A549 (cell line): ENCODE data around the gene WDR20. TPM values are rescaled to one million over a fixed set of nuclear protein-coding genes. Genes with fewer than 3 reads are reported as not detected.

Source experiments
- ATAC-seq, 2 experiments: fragments of 200-7000 bp in 1 of 2; fragments of >200 bp in 1 of 2; cut with Nextera tagmentation in 1 of 2; cut with Tn5 transposase in 1 of 2; 3 replicates each; pipeline versions ENCODE4 v1.8.0 to v1.9.1; 2018 to 2020; ENCODE audit warnings: mild to moderate bottlenecking in 1 of 2, moderate library complexity in 1 of 2
- CTCF ChIA-PET: fragments of 300-600 bp; sonication (Branson Sonifier 250); formaldehyde crosslinking; extraction: SDS; loops from one replicate; lab custom pipeline; 2021; ENCODE audit warnings: antibody characterized with exemption, inconsistent platforms; lab: Yijun Ruan, JAX
- POLR2A ChIA-PET: fragments of 350-600 bp; formaldehyde crosslinking; extraction: SDS; loops from one replicate; lab custom pipeline; 2021; ENCODE audit warnings: antibody characterized with exemption, inconsistent platforms; lab: Yijun Ruan, JAX
- DNase-seq, 2 experiments: peaks; one replicate each; pipeline versions ENCODE4 v3.0.0 to v3.0.0-alpha.2; 2011 to 2016; ENCODE audit warnings: low read depth in 1 of 2, low spot score in 1 of 2
- FAIRE-seq: peaks from 2 replicates; lab custom pipeline; 2011; peaks lifted over from hg19 to GRCh38; lab: Jason Lieb, UNC
- H3K27ac ChIP-seq, 2 experiments: fragments of >200 bp; sonication (Bioruptor Twin); formaldehyde crosslinking; 3 replicates each; pipeline ENCODE4 v1.5.1; 2016 to 2017
- H3K4me1 ChIP-seq: fragments of >200 bp; sonication (Bioruptor Twin); formaldehyde crosslinking; 3 replicates; pipeline ENCODE4 v1.6.1; 2016
- H3K4me2 ChIP-seq: fragments of >200 bp; sonication (Bioruptor Twin); formaldehyde crosslinking; 3 replicates; pipeline ENCODE4 v1.6.1; 2016
- H3K4me3 ChIP-seq: fragments of >200 bp; sonication (Bioruptor Twin); formaldehyde crosslinking; 3 replicates; pipeline ENCODE4 v1.5.1; 2016
- H3K9me3 ChIP-seq: fragments of >200 bp; sonication (Bioruptor Twin); formaldehyde crosslinking; 3 replicates; pipeline ENCODE4 v1.6.1; 2016
- CBX8 ChIP-seq: fragments of 200-600 bp; sonication (generic); IDR thresholded peaks from 2 replicates; pipeline ENCODE4 v1.6.1; 2016
- CHD4 ChIP-seq: fragments of 200-600 bp; sonication (generic); IDR thresholded peaks from 2 replicates; pipeline ENCODE4 v1.6.1; 2016; ENCODE audit warnings: antibody characterized with exemption, mild to moderate bottlenecking, borderline replicate concordance
- CTCF ChIP-seq: fragments of >200 bp; sonication (Bioruptor Twin); formaldehyde crosslinking; IDR thresholded peaks from 3 replicates; pipeline ENCODE4 v1.5.1; 2016
- ELK1 ChIP-seq: fragments of 150-350 bp; IDR thresholded peaks from 2 replicates; pipeline ENCODE4 v1.6.1; 2014; ENCODE audit warnings: low read depth, mild to moderate bottlenecking, low read length
- EP300 ChIP-seq, 2 experiments: fragments of >200 bp; sonication (Bioruptor Twin); formaldehyde crosslinking; IDR thresholded peaks; 2 replicates in 1 of 2; 3 replicates in 1 of 2; pipeline ENCODE4 v1.6.1; 2016 to 2017
- FOSB ChIP-seq: fragments of 250-450 bp; sonication (Bioruptor Pico); IDR thresholded peaks from 2 replicates; pipeline ENCODE4 v1.5.0; 2020; ENCODE audit warnings: mild to moderate bottlenecking, moderate library complexity
- FOSL2 ChIP-seq, 2 experiments: fragments of 450-650 bp in 1 of 2; fragments of >200 bp in 1 of 2; sonication (Bioruptor Twin) in 1 of 2; formaldehyde crosslinking; IDR thresholded peaks; 2 replicates each; pipeline versions ENCODE4 v1.5.0 to v1.6.1; 2016 to 2020; ENCODE audit warnings: mild to moderate bottlenecking in 1 of 2, moderate library complexity in 1 of 2
- HDAC2 ChIP-seq: fragments of 200-600 bp; sonication (generic); IDR thresholded peaks from 2 replicates; pipeline ENCODE4 v1.6.1; 2016
- HES2 ChIP-seq: fragments of >200 bp; sonication (Bioruptor Twin); formaldehyde crosslinking; IDR thresholded peaks from 2 replicates; pipeline ENCODE4 v1.6.1; 2016
- JUN ChIP-seq, 2 experiments: fragments of >200 bp; sonication (Bioruptor Twin); formaldehyde crosslinking; IDR thresholded peaks; 2 replicates in 1 of 2; 3 replicates in 1 of 2; pipeline ENCODE4 v1.6.1; 2016 to 2017
- PBX3 ChIP-seq: IDR thresholded peaks from 2 replicates; pipeline ENCODE4 v1.6.1; 2012
- POLR2A ChIP-seq: IDR thresholded peaks from 2 replicates; pipeline ENCODE4 v1.6.1; 2012; ENCODE audit warnings: mild to moderate bottlenecking, low read length
- POLR2AphosphoS2 ChIP-seq: conservative IDR thresholded peaks from 2 replicates; pipeline ENCODE4 v1.6.1; 2012; ENCODE audit warnings: low read length, improper control_type of control experiment, inconsistent platforms
- RCOR1 ChIP-seq: fragments of 150-350 bp; IDR thresholded peaks from 2 replicates; pipeline ENCODE4 v1.6.1; 2014; ENCODE audit warnings: antibody characterized with exemption, low read length, low read depth
- REST ChIP-seq: fragments of 200-600 bp; sonication (generic); IDR thresholded peaks from 2 replicates; pipeline ENCODE4 v1.6.1; 2016; ENCODE audit warnings: antibody characterized with exemption, mild to moderate bottlenecking, moderate library complexity
- SMC3 ChIP-seq: fragments of >200 bp; sonication (Bioruptor Twin); formaldehyde crosslinking; IDR thresholded peaks from 3 replicates; pipeline ENCODE4 v1.6.1; 2018; ENCODE audit warnings: inconsistent platforms
- ZC3H11A ChIP-seq: fragments of 450-650 bp; IDR thresholded peaks from 2 replicates; pipeline ENCODE4 v1.6.1; 2014; ENCODE audit warnings: antibody characterized with exemption, mild to moderate bottlenecking
- ZFP36 ChIP-seq: fragments of 450-650 bp; IDR thresholded peaks from 2 replicates; pipeline ENCODE4 v1.6.1; 2014; ENCODE audit warnings: borderline replicate concordance; ENCODE audit not compliant: partially characterized antibody
- WGBS: methylation state at CpG from one replicate; pipeline ENCODE4 v1.1.6; 2017; ENCODE audit errors: missing lambda C conversion rate; 5-methylcytosine and 5-hydroxymethylcytosine counted together
- polyA plus RNA-seq, 4 experiments: library from polyadenylated mRNA; depleted of rRNA in 3 of 4; stranded (reverse); fragments of >200 nt; fragmentation: RNase III in 1 of 4; extraction: RNeasy Plus Mini Kit Qiagen cat#74134 plus additional on column Dnase treatment in 1 of 4; gene quantifications; 2 replicates in 3 of 4; 3 replicates in 1 of 4; pipeline ENCODE4 v1.2.3, GENCODE V29; 2011 to 2017

WDR20 gene
- polyA plus RNA-seq, 2 of the 4 experiments (the other 2 are of a cell fraction), result 19.5 to 20.6 TPM

GRCh38 chr14:102223682-102224081 lies 84.0 kb downstream of the WDR20 start:
- POLR2A ChIA-PET, result interaction anchor here (0.5 kb wide), 1 partner anchor 136 kb away, joined by 13 read pairs; no protein-coding TSS in a partner anchor
- no peaks in the 10 kb centered on the region for H3K9me3 ChIP-seq
- FAIRE-seq (no peak), DNase-seq (no peak), ATAC-seq (no peak)
- no peak overlapping the region for H3K4me3 ChIP-seq
- no peaks in the 10 kb centered on the region for H3K4me1 ChIP-seq
- H3K4me2 ChIP-seq, result no peak overlapping the region
- WGBS, result 92% methylated on average over 6 of the region's 6 CpGs
- TF ChIP-seq ELK1, result no peak
- TF ChIP-seq FOSB (CRISPR knock-in tag), result no peak
- no peak for TF ChIP-seq EP300 (IDR thresholded peaks at IDR 0.05)
- no peak for TF ChIP-seq RCOR1
- TF ChIP-seq ZC3H11A, result no peak
- TF ChIP-seq SMC3, result no peak
- TF ChIP-seq CBX8, result no peak
- no peak for TF ChIP-seq CTCF
- no peak for TF ChIP-seq CHD4
- TF ChIP-seq POLR2AphosphoS2, result no peak
- TF ChIP-seq ZFP36, result no peak
- TF ChIP-seq HES2, result no peak
- no peak for TF ChIP-seq POLR2A
- TF ChIP-seq, all 56 proteins: peak for 0
- CTCF ChIA-PET, result interaction anchor here (0.6 to 2.1 kb wide), 5 partner anchors 10 to 452 kb away, joined by 3 to 16 read pairs (median 4); no protein-coding TSS in a partner anchor
- no peak overlapping the region for H3K27ac ChIP-seq

- FAIRE-seq, result no peak
- H3K27ac ChIP-seq, result no peak overlapping the region
- POLR2A ChIA-PET, result no interaction called here
- H3K4me2 ChIP-seq, result no peak overlapping the region
- TF ChIP-seq REST (no peak), JUN (IDR thresholded peaks at IDR 0.05) (no peak), HDAC2 (no peak), PBX3 (no peak), FOSL2 (IDR thresholded peaks at IDR 0.05) (no peak), FOSL2 (CRISPR knock-in tag; IDR thresholded peaks at IDR 0.05) (no peak)
- no peak for ATAC-seq
- no peak for DNase-seq
- no peaks in the 10 kb centered on the region for H3K9me3 ChIP-seq
- CTCF ChIA-PET, result interaction anchor here (1.3 to 2.1 kb wide), 4 partner anchors 9 to 91 kb away, joined by 4 to 16 read pairs (median 4); no protein-coding TSS in a partner anchor
- no peak overlapping the region for H3K4me3 ChIP-seq
- H3K4me1 ChIP-seq, result no peaks in the 10 kb centered on the region
- WGBS, result 97% methylated on average over 7 of the region's 7 CpGs
Observed at GRCh38 chr14:102225386-102225785, 85.7 kb downstream of the WDR20 start.
